GOT3 (cell line): Measurements from ENCODE around the gene ANKS1A.

Experiments
- DNase-seq: peaks from one replicate; lab custom pipeline; 2025; ENCODE audit warnings: mixed read lengths; lab: John Stamatoyannopoulos, UW

ANKS1A gene

GRCh38 chr6:35071347-35071994, 182.4 kb downstream of the ANKS1A start:
- DNase-seq, result no peak

GRCh38 chr6:35072051-35072697, 183.1 kb downstream of the ANKS1A start:
- DNase-seq, result no peak

DNA sequence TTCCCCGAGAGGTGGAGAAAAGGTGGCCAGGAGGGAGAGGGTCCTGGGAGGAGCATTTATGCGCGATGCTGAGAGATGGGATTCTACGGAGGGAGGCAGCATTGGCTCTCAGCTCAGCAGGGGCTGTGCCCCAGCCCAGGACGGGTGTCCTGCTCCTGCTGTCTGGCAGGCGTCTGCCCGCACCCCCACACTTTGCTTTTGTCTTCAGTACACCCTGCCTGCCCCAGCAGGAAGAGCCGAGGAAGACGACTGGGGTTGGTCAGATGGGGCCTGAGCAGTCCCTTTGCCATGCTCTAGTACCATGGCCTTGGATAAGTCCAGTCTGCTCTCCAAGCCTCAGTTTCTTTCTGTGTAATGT, 183.6 kb downstream of the ANKS1A start:
- DNase-seq, result no peak

- no peak for DNase-seq
Observed at GRCh38 chr6:35073211-35073610, 184.2 kb downstream of the ANKS1A start.

DNA sequence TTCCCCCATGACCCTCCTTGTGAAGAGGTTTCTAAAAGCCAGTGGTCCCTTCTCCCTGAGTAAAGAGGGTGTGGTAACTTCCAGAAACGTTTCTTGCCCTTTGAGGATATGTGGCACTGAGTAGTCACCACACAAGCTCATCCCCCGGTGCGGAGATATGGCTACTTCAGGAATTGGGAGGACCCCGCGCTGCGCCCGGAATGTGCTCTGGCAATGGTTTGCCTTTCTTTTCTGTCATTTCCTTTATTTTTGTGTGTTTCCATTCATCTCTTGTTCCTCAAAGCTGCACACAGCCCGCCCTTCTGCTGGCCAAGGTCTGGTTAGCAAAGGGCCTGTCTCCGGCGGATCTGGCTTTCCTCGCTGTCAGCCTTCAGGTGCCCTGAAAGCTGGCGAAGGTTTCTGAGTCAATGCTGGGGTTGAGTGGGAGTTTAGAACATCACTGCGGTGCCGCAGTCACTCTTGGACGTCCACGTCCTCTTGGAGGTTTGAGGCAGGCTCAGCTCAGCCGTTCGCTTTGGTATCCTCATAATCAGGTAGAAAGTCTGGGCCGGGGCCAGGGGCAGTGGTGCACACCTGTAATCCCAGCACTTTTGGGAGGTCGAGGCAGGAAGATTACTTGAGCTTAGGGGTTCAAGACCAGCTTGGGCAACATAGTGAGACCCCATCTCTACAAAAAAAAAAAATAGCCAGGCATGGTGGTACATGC, 184.9 kb downstream of the ANKS1A start:
- DNase-seq, result no peak

GRCh38 chr6:35076997-35077712, 188.1 kb downstream of the ANKS1A start:
- no peak for DNase-seq

GRCh38 chr6:35077713-35078105, 188.7 kb downstream of the ANKS1A start:
- no peak for DNase-seq

GRCh38 chr6:35078226-35078850, 189.3 kb downstream of the ANKS1A start:
- DNase-seq, result no peak

- DNase-seq, result no peak
Observed at GRCh38 chr6:35078896-35079295, 189.8 kb downstream of the ANKS1A start.

DNA sequence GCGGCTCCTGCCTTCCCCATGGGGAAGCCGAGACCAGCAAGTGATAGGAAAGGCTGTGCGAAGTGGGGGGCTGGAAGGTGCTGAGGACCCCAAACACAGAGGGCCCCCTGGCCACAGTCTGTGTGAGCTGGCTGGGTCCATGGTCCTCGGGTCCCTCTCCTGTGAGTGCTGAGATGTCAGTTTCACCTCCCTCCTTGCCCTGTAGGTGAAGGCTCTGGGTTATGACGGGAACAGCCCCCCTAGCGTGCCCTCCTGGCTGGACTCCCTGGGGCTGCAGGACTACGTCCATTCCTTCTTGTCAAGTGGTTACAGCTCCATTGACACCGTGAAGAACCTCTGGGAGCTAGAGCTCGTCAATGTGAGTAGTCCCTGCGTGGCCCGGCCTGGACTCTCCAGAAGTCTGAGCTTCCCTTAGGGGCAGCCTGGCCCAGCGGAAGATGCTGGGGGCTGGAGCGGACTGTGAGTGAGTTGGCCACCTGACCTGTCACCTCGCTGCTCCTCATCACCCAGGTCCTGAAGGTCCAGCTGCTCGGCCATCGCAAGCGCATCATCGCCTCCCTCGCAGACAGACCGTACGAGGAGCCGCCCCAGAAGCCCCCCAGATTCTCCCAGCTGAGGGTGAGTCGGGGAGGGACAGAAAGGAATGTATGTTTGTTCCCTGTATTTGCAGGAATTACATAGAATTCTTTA, 190.4 kb downstream of the ANKS1A start:
- no peak for DNase-seq

DNA sequence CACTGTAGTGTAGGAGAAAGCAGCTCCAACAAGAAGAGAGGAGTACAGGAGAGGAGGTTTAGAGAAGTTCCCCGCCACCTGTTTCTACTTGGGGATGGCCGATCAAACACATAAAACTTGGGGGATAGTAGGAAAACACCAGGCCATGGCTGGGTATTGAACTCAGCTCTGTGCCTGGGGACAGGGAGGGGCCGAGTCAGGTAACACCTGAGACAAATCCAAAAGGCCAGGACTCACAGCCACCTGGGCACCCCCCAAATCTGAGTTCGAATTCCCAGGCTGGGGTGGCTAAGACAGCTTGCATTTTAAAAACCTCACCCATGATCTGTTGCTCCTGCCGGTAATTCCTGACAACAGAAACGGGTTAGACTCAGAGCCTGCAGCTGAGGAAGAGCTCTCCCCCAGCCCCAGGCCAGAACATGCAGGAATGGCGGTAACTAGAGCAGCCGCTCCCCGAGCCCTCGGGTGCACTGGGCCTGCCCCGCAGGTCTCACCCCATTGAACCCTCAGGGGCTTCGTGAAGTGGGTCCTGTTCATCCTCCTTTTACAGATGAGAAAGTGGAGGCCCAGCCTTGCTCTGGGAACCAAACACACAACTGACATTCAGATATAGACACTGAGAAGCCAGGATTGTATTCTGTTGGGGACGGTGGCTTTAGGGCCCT, 191.1 kb downstream of the ANKS1A start:
- DNase-seq, result no peak

- DNase-seq, result no peak
Observed at GRCh38 chr6:35080821-35081425, 191.9 kb downstream of the ANKS1A start.

GRCh38 chr6:35081426-35081851, 192.4 kb downstream of the ANKS1A start:
- no peak for DNase-seq

GRCh38 chr6:35082046-35082732, 193.1 kb downstream of the ANKS1A start:
- DNase-seq, result no peak

- DNase-seq, result no peak
Observed at GRCh38 chr6:35082733-35083403, 193.8 kb downstream of the ANKS1A start.

DNA sequence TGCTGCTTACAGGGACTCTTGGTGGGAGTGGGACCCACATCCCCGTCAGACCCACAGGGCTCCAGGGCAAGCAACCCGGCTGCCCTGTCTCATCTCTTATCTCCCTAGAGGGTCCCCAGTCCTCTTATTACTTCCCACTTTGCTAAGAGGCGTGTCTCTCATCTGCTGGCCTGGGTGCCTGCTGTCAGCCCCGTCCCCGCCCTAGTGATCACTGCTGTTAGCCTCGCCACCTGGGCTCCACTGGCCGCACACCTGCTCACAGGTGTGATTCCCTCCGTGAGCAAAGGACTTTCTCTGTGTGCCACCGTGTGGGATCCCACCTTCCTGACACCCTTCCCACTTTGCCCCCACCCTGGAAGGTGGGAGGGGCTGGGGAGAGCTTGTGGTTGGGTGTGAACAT, 194.5 kb downstream of the ANKS1A start:
- DNase-seq, result no peak

- no peak for DNase-seq
Observed at GRCh38 chr6:35084041-35084491, 195.0 kb downstream of the ANKS1A start.

GRCh38 chr6:35084511-35085203, 195.6 kb downstream of the ANKS1A start:
- DNase-seq, result no peak
